Vagina (tissue), 2 donors: ENCODE results near the gene ITM2C.

Experiments
- CTCF ChIP-seq, 3 experiments: fragments of 450-650 bp in 2 of 3; fragments of 200-600 bp in 1 of 3; sonication (generic) in 1 of 3; IDR thresholded peaks; one replicate each; pipeline ENCODE4 v1.5.1; 2017 to 2019; ENCODE audit warnings: antibody characterized with exemption in 3 of 3, mild to moderate bottlenecking in 2 of 3, moderate library complexity in 2 of 3
- POLR2A ChIP-seq, 2 donors: fragments of 450-650 bp; IDR thresholded peaks; one replicate each; pipeline ENCODE4 v1.6.1; 2017; ENCODE audit warnings: antibody characterized with exemption in 2 of 2, mild to moderate bottlenecking in 2 of 2, moderate library complexity in 2 of 2

- TF ChIP-seq CTCF (IDR thresholded peaks at IDR 0.05) (no peak), POLR2A (IDR thresholded peaks at IDR 0.05) (no peak)
Observed at GRCh38 chr2:230896346-230897115, 31.8 kb downstream of the ITM2C start.
